Rectal smooth muscle tissue (tissue), 1 donor: ENCODE results near the gene BTN1A1.
A peak's percentile ranks its signal among the peaks of the same experiment; 100 is the strongest.
"Not testable (repeated sequence)": the region's sequence is repeated elsewhere in the genome, so short reads cannot be mapped to it uniquely, and the experiment has no call there.

Experiments
- H3K27ac ChIP-seq: one replicate; pipeline ENCODE4 v1.7.0; 2013; ENCODE audit warnings: low read depth, low read length, inconsistent platforms
- H3K27me3 ChIP-seq: one replicate; pipeline ENCODE4 v1.7.0; 2013; ENCODE audit warnings: low read length; ENCODE audit not compliant: control insufficient read depth, insufficient read depth
- H3K36me3 ChIP-seq: one replicate; pipeline ENCODE4 v1.7.0; 2013; ENCODE audit warnings: low read length; ENCODE audit not compliant: control insufficient read depth, insufficient read depth
- H3K4me1 ChIP-seq: one replicate; pipeline ENCODE4 v1.7.0; 2013; ENCODE audit warnings: low read length; ENCODE audit not compliant: control insufficient read depth, insufficient read depth
- H3K4me3 ChIP-seq: one replicate; pipeline ENCODE4 v1.7.0; 2013; ENCODE audit warnings: low read length
- H3K9ac ChIP-seq: one replicate; pipeline ENCODE4 v1.7.0; 2013; ENCODE audit warnings: low read length

The BTN1A1 gene

GRCh38 chr6:26500102-26500501 is at the start of gene BTN1A1:
Gene BTN1A1 (plus strand): TSS chr6:26500303. CDS start chr6:26501287, 984 bp downstream.
- Histone ChIP-seq H3K36me3 (no peaks in the 10 kb centered on the region), H3K4me1 (no peaks in the 10 kb centered on the region), H3K27me3 (peaks cover 13% of the 10 kb centered on the region), H3K4me3 (no peak within 1 kb of the TSS), H3K27ac (no peak within 1 kb of the TSS), H3K9ac (no peak within 1 kb of the TSS)

GRCh38 chr6:26452631-26453235 is 47.4 kb upstream of the BTN1A1 start:
- Histone ChIP-seq H3K4me3 (no peak overlapping the region), H3K4me1 (no peaks in the 10 kb centered on the region), H3K9ac (no peak overlapping the region), H3K27me3 (no peaks in the 10 kb centered on the region), H3K36me3 (peaks cover 5% of the 10 kb centered on the region), H3K27ac (no peak overlapping the region)

- H3K9ac ChIP-seq, result no peak overlapping the region
- H3K36me3 ChIP-seq, result peaks cover 2% of the 10 kb centered on the region
- no peak overlapping the region for H3K4me3 ChIP-seq
- H3K27me3 ChIP-seq, result no peaks in the 10 kb centered on the region
- H3K27ac ChIP-seq, result no peak overlapping the region
- peaks cover 8% of the 10 kb centered on the region for H3K4me1 ChIP-seq
These were observed 45.5 kb upstream of the BTN1A1 start for GRCh38 chr6:26454631-26455030.

GRCh38 chr6:26455357-26455970 is 44.6 kb upstream of the BTN1A1 start:
- Histone ChIP-seq H3K27ac (no peak overlapping the region), H3K36me3 (no peaks in the 10 kb centered on the region), H3K9ac (no peak overlapping the region), H3K4me3 (no peak overlapping the region), H3K27me3 (no peaks in the 10 kb centered on the region), H3K4me1 (peaks cover 11% of the 10 kb centered on the region)

GRCh38 chr6:26457264-26457805 is 42.8 kb upstream of the BTN1A1 start:
- H3K4me1 ChIP-seq, result peaks cover 18% of the 10 kb centered on the region
- H3K4me3 ChIP-seq, result peak overlapping the region; percentile 48
- H3K27ac ChIP-seq, result peak overlapping the region; percentile 94
- no peaks in the 10 kb centered on the region for H3K27me3 ChIP-seq
- H3K36me3 ChIP-seq, result peaks cover 2% of the 10 kb centered on the region
- no peak overlapping the region for H3K9ac ChIP-seq

- Histone ChIP-seq H3K4me1 (peaks cover 18% of the 10 kb centered on the region), H3K36me3 (peaks cover 7% of the 10 kb centered on the region), H3K27me3 (no peaks in the 10 kb centered on the region), H3K4me3 (peak within 1 kb of the TSS; percentile 96), H3K9ac (peak within 1 kb of the TSS; percentile 84), H3K27ac (peak within 1 kb of the TSS; percentile 94)
These were observed 42.1 kb upstream of the BTN1A1 start, which contains the start of gene BTN2A1 for GRCh38 chr6:26457806-26458688. Gene BTN2A1 (plus strand): TSS chr6:26457955. CDS start chr6:26458637, 682 bp downstream.

GRCh38 chr6:26459023-26459810 is 40.9 kb upstream of the BTN1A1 start:
- Histone ChIP-seq H3K27ac (no peak overlapping the region), H3K27me3 (no peaks in the 10 kb centered on the region), H3K4me1 (peaks cover 18% of the 10 kb centered on the region), H3K4me3 (peak overlapping the region; percentile 38), H3K9ac (no peak overlapping the region), H3K36me3 (peaks cover 16% of the 10 kb centered on the region)

- peaks cover 36% of the 10 kb centered on the region for H3K36me3 ChIP-seq
- H3K4me3 ChIP-seq, result peak overlapping the region; percentile 7
- not testable (repeated sequence) for H3K27me3 ChIP-seq, H3K9ac ChIP-seq, H3K27ac ChIP-seq
- peaks cover 18% of the 10 kb centered on the region for H3K4me1 ChIP-seq
These were observed 38.8 kb upstream of the BTN1A1 start for GRCh38 chr6:26461353-26461752.

GRCh38 chr6:26464014-26464413 is 36.1 kb upstream of the BTN1A1 start:
- Histone ChIP-seq H3K27ac (no peak overlapping the region), H3K9ac (no peak overlapping the region), H3K27me3 (no peaks in the 10 kb centered on the region), H3K36me3 (peaks cover 57% of the 10 kb centered on the region), H3K4me3 (no peak overlapping the region), H3K4me1 (peaks cover 16% of the 10 kb centered on the region)

GRCh38 chr6:26464416-26465131 is 35.5 kb upstream of the BTN1A1 start:
- no peak overlapping the region for H3K27ac ChIP-seq
- no peak overlapping the region for H3K9ac ChIP-seq
- H3K36me3 ChIP-seq, result peaks cover 58% of the 10 kb centered on the region
- no peak overlapping the region for H3K4me3 ChIP-seq
- peaks cover 11% of the 10 kb centered on the region for H3K4me1 ChIP-seq
- no peaks in the 10 kb centered on the region for H3K27me3 ChIP-seq

- no peak overlapping the region for H3K9ac ChIP-seq
- H3K36me3 ChIP-seq, result peaks cover 58% of the 10 kb centered on the region
- H3K27me3 ChIP-seq, result no peaks in the 10 kb centered on the region
- H3K4me3 ChIP-seq, result no peak overlapping the region
- peaks cover 4% of the 10 kb centered on the region for H3K4me1 ChIP-seq
- H3K27ac ChIP-seq, result no peak overlapping the region
These were observed 34.3 kb upstream of the BTN1A1 start for GRCh38 chr6:26465776-26466175.
